GM18867 (cell line): Measurements from ENCODE around the gene CDK2.
"Not testable (repeated sequence)": the region's sequence is repeated elsewhere in the genome, so short reads cannot be mapped to it uniquely, and the experiment has no call there.

Experiments used
- ATAC-seq: cut with Tn5 transposase; IDR thresholded peaks from one replicate; pipeline ENCODE4 v1.9.1; 2021; ENCODE audit warnings: mild to moderate bottlenecking, moderate library complexity; ENCODE audit not compliant: unreplicated experiment

CDK2 gene

DNA sequence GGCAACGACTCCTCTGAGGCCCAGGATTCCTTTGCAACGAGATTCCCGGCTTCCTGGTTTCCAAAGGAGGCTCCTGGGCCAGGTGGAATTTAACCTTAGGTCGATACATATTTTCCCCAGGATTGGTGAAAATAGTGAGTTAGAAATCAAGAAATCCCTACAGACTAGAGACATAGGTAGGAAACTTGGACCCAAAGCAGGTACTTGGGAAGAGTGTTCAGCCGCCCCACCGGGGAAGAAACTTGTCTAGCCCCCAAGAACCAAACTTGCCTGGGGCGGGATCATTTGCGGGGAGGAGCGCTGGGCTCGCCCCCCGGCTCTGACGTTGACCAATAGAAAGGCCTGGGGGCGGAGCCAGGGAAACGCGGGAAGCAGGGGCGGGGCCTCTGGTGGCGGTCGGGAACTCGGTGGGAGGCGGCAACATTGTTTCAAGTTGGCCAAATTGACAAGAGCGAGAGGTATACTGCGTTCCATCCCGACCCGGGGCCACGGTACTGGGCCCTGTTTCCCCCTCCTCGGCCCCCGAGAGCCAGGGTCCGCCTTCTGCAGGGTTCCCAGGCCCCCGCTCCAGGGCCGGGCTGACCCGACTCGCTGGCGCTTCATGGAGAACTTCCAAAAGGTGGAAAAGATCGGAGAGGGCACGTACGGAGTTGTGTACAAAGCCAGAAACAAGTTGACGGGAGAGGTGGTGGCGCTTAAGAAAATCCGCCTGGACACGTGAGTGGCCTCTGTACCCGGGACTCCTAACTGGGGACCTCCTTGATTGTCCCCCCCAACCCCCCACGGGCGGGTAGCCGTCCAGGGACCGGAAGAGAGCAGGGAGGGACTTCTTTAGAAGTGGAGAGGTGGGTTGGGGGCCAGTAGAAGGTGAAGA lies at the start of gene CDK2:
Gene CDK2 (plus strand): TSS at position 423 of the 874 bp plus-strand sequence. CDS start 179 bp downstream, at position 602.
- peak; percentile 95 for ATAC-seq

DNA sequence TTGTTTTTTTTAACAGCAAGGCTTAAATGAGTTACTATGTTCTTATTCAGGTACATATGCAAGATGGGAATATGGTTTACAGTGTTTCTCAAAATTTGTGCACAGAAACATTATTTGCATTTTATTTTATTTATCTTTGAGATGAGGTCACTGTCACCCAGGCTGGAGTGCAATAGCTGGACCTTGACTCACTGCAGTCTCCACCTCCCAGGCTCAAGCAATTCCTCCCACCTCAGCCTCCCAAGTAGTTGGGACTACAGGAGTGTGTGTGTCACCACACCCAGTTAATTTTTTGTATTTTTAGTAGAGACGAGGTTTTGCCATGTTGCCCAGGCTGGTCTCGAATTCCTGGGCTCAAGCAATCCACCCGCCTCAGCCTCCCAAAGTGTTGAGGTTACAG lies 47.6 kb upstream of the CDK2 start:
- ATAC-seq, result not testable (repeated sequence)

DNA sequence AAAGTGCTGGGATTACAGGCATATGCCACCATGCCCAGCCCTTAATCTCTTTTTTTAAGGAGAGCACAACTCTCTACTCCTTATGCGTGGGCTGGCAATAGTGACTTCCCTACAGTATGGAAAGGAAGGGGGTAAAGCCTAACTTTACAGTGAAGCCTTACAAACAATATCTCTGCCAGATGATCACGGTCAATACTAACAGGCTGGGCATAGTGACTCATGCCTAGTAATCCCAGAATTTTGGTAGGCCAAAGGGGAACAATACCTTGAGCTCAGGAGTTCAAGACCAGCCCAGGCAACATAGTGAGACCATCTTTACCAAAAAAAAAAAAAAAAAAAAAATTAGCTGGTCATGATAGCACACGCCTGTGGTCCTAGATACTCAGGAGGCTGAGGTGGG lies 44.5 kb upstream of the CDK2 start:
- no peak for ATAC-seq

DNA sequence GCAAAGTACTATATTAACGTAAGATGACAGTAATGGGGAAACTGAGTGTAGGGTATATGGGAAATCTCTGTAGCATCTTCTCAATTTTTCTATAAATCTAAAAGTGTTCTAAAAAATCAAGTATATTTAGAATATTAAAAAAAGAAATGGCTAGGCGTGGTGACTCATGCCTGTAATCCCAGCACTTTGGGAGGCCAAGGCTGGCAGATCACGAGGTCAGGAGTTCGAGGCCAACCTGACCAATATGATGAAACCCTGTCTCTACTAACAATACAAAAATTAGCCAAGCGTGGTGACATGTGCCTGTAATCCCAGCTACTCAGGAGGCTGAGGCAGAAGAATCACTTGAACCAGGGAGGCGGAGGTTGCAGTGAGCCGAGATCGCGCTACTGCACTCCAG lies 43.0 kb upstream of the CDK2 start:
- not testable (repeated sequence) for ATAC-seq

DNA sequence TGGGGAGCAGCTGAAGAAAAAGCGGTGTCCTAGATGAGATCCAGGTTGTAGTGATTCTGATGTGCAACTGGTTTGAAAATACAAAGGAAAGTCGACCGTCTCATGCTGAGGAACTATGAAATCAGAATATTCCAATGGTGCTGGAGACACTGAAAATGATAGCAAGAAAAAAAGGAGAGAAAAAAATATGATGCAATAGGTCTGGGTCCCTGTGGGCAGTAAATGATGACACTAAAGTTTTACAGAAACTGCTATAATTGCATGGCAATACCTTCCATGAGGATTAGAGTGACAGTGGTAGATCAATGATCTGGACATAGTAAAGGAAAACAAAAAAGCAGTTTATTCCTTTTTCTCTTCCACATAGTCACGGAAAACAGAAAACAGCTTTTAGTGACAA lies 41.3 kb upstream of the CDK2 start:
- ATAC-seq, result no peak

DNA sequence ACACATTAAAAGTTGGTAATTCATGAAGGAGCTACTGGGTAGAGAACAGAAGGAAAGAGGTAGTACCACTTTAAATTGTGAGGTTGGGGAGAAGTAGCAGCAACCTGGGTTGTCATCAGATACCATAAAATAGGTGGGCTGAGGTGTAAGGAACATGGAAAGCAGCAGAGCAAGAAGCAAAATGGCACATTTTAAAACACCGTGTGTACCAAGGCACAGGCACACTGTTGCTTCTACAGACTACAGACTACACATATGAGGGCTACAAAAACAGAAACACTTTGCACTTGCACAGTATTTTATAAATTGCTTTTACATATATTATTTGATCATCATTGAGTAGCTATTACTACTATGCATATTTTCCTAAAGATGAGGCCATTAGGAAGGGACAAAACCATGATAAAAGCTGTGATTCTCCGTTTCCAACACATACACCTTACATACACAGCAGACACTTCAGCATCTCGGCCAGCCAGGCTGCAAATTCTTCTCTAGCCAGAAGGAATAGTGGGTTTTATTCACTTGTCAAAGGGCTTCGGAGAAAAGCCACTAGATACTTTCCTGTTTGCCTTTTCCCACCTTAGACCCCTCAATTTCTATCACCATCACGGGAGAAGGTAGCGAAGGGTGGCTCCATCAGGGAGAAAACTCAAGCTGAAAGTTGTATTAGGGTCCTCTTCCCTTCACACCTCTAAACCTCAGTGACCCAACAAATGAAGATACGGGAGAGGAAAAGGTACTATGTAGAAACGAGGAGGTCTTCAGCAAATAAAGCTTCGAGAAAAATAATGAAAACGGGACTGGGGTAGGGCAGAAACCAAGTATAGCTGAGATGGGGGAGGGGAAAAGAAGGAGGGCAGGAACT lies 40.5 kb upstream of the CDK2 start:
- no peak for ATAC-seq

DNA sequence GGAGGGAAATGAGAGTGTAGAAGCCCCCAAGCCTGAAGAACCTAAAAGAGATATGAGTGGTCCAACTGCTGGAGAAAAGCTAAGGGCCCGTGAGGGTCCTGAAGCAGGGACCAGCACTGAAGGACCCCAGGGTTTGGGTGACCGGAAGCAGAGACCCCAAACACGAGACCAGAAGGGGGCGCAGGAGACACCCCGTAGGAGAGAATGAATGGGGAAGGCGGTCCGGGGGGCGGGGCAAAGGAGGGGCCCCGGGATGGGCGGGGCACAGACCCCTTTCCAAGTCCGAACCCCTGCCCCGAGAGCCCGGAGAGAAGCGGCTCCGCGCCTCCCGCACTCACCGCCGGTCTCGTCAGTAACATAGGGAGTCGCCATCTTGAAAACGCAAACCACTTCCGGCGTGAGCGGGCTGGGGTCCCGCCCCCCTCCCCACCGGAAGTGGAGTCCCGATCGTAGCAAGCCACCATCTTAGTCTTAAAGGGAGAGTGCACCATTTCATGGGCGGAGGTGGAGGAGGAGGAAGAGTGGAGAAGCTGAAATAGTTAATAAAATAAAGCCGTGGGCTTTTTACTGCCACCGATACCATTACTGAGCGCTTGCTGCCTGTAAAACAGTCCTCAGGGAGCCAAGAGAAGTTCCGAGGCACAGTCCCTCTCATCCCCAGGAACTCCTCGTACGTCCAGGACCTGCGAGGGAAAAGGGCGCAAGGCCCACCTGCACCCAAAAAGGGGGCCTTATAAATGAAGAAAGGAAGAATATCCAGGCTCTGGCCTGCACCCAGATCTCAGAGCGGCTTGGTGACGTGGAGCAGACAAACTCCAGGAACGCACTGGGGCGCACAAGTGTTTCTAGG lies 39.7 kb upstream of the CDK2 start:
- ATAC-seq, result peak; percentile 39

DNA sequence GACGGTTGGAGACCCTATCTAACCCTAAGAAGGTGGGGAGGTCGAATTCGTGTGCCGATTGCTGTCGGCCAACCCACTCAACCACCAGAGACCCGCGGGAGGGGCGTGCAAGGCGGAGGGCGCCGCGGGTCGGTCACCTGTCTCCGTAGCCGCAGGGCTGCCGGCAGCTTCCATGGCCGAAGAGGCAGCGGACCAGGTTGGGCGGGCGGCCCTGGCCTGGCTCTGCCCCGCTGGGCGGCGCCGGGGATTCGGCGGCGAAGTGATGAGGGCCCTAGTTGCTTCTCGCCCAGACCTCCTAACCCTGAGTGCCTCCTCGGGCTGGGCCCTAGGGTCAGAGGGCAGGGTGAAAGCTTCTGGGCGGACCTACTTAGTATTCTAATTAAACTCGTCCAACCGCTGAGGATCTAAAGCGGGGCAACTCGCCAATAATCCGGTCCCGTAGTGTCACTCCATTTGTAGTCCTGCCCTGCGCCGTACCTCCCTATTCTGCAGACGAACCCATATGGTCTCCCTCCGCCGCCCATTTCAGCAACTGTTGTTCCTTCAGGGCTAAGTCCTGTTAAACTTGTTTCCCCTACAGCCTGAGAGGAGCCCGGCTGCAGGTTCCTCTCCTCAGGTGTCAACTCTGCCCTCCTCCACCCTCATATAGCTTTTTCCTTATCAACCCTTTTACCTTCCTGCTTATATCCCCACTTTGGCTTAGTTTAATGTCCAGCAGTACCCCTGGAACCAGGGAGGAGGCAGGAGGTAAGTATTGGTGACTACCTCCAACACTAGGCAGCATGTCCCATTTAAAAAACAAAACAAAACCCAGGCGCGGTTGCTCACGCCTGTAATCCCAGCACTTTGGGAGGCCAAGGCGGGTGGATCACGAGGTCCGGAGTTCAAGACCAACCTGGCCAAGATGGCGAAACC lies 38.8 kb upstream of the CDK2 start, which contains the start of gene PYM1:
Gene PYM1 (minus strand): TSS at position 307 of the 915 bp plus-strand sequence. CDS start 133 bp downstream, at position 174.
- ATAC-seq, result peak; percentile 53

DNA sequence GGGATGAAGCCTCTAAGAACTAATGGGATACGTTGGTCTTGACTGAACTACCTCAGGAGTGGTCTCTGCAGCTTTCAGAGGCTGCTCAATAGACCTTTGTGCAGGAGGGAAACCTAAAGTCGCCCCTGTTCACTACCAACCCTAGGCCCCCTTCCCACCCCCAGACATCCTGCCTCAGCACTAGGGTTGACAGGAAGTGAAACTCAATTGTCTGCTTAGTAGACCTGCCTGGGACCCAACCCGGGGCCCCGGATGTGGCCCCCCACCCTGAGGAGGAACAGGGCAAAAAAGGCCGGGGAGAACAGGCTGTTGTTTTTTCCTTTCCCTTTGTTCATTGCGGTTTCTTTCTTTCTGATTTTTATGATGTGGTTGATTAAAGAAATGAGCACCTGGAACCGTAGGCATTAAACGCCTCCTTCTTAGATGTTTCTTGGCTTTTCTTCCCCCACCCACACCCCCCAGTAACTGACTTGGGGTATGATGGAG lies 37.3 kb upstream of the CDK2 start:
- ATAC-seq, result peak; percentile 30

DNA sequence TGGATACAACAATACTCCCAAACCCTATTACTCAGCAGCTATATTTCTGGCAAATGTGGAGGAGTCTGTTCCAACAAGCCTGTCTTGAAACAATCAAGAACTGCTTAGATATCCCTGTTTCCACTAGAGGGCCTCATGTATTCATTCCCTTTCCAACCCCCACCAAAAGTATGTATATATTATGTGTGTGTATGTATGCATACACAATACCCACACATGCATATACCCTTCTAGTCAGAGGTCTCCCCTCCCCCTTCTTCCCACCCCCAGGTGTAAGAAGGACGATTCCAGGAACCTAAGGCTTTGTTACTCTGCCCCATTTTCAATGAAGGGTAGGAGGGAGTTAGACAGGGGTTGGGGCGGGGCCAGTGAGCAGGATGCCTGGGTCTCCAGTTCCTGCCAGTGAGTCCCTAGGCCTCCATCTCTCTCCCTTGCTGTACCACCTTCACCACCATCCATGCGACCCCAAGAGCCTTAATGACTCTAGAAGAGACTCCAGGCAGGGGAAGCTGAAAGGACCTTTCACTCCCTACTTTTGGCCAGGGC lies 35.8 kb upstream of the CDK2 start, which contains the start of gene DGKA:
Gene DGKA (plus strand): TSS at position 392 of the 546 bp plus-strand sequence. CDS start 5,342 bp downstream, outside the sequence.
- no peak for ATAC-seq

DNA sequence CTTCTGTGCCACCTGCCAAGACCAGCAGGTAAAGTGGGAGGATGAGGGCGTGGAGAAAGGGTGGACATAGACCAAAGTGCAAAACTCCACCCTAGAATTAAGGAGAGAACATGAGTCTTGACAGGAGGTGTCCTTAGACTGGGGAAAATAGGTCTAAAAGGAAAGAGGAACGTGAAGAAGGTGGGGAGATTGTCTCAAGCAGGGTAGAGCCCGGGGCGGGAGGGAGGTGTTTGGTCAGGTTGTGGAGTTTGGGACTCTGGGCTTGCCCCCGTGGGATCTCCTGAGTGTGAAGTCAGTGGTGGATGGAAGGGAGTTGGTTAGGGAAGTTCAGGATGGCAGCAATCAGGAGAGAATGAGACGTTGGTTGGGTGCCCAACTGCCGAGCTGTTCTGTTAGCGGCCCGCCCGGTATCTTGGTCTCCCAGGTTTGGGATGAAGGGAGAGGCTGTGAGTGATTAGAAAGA lies 35.3 kb upstream of the CDK2 start:
- ATAC-seq, result no peak

DNA sequence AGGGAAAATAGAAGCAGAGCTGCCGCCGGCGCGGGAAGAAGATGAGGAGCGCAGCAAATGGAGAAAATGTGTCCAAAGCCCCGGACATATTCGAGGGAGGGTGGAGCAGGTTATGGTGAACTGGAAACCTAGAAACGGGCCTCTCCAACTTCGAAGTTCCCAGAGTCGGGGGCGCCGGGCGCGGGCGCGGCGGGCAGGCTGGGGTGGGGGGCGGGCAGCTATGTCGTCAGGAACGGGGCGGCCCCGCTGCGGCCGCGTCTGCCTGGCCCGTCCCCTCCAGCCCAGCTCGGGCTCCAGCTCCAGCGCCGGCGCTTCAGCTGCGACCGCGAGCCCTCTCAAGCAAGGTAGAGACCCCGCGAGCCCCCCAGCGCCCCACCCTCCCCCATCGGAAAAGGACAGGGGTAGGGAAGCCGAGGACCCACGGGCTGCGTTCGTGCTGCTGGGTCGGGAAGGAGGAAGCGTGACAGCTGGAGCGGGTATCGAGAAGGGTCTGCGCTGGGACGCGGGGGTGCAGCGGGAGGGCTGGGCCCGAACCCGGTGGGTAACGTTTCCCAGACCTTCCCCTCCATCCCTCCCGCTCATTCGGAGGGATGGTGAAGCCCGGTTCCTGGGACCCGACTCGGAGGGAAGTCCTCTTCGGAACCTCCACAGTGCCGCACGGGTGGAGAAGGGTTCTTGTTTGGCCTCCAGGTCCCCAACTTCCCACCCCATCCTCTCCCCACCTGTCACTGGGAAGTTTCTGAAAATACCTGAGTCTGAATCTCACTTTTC lies 34.7 kb upstream of the CDK2 start:
- no peak for ATAC-seq

DNA sequence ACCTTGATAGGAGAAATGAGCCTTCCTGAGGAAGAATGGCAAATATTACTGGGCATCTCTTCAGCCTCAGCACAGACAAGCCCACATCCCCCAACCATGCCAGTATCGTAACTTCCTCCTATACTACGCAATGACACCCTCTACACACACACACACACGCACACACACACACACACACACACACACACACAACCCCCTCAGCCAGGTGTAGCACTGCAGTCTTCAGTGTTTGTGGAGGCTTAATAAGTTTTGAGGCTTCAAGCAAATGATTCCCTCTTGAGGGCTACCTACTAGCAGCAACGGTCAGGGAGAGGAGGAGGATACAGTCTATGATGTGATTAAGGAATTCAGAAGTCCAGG lies 34.1 kb upstream of the CDK2 start:
- ATAC-seq, result no peak

DNA sequence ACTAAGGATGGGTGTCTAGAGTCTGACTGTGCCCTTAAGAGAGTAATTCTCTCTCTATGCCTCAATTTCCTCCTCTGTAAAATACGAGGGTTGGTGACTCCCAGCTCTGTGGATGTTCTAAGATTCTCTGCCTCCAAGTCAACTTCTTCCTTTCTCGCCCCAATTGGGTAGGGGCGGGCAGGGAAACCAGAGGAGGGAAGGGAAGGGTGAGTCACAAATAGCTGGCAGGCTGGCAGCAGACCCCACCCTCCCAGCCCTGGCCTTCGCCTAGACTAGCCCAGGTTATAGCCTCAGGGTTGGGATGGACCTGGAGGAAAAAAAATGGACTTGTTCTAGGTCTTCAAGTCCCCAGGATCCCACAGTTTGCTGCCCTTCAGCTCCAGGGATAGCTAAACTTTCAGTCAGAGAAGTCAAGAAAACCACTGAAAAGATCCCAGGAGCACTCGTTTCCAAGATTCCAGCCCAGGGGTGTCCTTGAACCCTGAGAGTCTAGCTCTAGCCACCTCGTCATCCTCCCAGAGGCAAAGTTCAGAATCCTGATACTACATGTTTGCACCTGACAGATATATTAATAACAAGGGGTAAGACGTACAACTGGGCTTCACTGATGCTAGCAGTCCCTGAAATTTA lies 33.3 kb upstream of the CDK2 start:
- no peak for ATAC-seq

DNA sequence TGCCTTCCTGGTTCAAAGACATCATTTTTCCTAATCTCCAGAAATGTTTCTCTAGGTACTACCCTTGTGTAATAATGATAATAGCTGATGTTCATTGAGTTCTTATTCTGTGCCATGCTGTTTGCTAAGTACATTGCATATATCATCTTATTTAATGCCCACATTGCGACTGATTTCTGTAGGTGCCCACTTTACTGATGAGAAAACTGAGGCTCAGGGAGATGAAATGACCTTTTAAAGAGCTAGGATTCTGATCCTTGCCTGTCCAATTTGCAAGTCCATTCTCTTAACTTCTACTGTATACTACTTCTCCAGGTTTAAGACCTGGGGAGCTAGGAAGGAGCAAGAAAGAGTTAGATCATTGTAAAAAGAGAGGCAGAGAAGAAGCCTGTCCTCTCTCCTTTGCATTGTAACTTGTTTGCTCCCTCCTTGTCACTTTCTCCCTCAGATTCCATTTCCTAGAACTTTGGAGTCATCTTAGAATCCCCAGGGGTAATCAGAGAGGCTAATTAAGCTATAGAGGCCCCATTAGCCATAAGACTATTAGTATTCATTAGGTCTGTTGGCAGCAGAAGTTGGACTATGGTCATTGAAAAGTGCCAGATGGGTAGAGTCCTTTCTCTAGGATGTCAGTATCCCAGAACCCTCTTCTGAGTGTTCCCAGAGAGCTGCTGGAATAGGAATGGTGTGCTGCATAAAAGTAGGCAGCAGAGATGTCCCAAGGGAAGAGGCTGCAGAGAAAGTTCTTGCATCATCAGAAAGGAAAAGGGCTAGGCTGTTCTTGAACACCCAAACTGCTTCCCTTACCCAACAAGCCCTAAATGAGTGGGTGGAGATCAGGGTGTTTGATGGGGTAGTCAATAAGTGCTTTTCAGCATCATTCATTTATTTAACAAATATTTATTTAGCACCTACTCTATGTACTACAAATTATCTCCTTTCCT lies 32.6 kb upstream of the CDK2 start:
- ATAC-seq, result no peak

DNA sequence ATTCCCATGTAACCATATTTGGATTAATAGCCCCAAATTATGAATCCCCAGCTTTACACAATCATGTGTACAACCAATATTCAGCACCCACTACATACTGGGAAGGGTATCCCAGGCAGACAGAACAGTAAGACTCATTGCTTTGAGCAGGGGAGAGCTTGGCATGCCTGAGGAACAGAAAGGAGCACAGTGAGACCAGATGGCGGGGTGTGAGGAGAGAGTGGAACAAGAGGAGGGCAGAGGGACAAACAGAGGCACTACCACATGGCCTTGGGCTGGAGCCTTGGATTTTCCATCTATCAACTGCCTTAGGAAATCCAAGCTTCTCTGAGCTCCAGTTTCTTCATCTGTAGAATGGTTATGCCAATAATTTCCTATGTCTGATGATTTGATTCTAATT lies 31.9 kb upstream of the CDK2 start:
- no peak for ATAC-seq

DNA sequence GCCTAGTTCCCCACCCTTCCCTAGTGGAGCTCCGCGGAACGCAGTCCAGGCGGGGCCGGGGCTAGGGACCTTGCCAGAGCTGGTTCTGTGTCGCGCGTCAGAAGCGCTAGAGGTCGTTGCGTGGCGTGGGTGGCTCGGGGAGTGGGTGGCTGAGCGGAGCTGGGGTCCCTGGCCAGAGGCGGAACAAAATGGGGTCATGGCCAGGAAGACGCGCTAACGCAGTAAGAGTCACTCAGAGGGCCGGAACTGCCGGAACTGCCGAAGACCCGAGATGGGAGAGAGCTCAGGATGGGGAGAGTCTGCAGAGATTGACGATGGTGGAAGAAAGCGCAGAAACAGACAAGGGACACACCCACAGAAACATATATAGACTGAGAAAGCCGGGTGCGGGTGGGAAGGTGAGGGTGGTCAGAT lies 30.9 kb upstream of the CDK2 start:
- ATAC-seq, result no peak
